ENCODE data around the gene GRID2IP. TPM values are rescaled to one million over a fixed set of nuclear protein-coding genes. Genes with fewer than 3 reads are reported as not detected.

GRID2IP gene
- total RNA-seq, 4 donors from 2014 or later: not detected

DNA sequence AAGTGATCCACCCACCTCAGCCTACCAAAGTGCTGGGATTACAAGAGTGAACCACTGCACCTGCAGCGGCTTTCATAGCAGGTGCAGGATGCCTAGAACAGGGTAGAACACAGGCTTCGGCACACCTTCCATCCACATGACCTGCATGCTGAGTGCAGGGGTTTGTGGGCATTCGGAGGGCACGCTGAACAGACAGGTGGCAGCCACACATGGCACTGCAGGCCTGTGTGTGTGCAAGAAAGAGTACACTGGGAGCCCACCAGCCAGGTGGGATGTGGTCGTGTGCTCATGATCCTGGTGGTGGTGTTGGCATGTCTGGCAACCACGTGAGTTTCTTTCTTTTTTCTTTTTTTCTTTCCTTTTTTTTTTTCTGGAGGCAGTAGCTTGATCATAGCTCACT lies 38.4 kb downstream of the GRID2IP start:
- Histone ChIP-seq H3K27ac (no peak overlapping the region), H3K4me3 (no peak overlapping the region), H3K9me3 (no peaks in the 10 kb centered on the region), H3K27me3 (no peaks in the 10 kb centered on the region), H3K4me1 (peaks cover 0 to 4% (median 0%) of the 10 kb centered on the region in 4 donors), H3K36me3 (no peaks in the 10 kb centered on the region)
- 83 to 92% methylated on average over 5 to 6 of the region's 6 CpGs for WGBS, 2 donors
- TF ChIP-seq, protein P1, sequence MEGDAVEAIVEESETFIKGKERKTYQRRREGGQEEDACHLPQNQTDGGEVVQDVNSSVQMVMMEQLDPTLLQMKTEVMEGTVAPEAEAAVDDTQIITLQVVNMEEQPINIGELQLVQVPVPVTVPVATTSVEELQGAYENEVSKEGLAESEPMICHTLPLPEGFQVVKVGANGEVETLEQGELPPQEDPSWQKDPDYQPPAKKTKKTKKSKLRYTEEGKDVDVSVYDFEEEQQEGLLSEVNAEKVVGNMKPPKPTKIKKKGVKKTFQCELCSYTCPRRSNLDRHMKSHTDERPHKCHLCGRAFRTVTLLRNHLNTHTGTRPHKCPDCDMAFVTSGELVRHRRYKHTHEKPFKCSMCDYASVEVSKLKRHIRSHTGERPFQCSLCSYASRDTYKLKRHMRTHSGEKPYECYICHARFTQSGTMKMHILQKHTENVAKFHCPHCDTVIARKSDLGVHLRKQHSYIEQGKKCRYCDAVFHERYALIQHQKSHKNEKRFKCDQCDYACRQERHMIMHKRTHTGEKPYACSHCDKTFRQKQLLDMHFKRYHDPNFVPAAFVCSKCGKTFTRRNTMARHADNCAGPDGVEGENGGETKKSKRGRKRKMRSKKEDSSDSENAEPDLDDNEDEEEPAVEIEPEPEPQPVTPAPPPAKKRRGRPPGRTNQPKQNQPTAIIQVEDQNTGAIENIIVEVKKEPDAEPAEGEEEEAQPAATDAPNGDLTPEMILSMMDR (IDR thresholded peaks at IDR 0.05): no peak
- no peak for TF ChIP-seq EP300 (IDR thresholded peaks at IDR 0.05)
- TF ChIP-seq POLR2A (IDR thresholded peaks at IDR 0.05): no peak
- DNase-seq (ENCODE audit: low spot score in 2 of 2): no peak

DNA sequence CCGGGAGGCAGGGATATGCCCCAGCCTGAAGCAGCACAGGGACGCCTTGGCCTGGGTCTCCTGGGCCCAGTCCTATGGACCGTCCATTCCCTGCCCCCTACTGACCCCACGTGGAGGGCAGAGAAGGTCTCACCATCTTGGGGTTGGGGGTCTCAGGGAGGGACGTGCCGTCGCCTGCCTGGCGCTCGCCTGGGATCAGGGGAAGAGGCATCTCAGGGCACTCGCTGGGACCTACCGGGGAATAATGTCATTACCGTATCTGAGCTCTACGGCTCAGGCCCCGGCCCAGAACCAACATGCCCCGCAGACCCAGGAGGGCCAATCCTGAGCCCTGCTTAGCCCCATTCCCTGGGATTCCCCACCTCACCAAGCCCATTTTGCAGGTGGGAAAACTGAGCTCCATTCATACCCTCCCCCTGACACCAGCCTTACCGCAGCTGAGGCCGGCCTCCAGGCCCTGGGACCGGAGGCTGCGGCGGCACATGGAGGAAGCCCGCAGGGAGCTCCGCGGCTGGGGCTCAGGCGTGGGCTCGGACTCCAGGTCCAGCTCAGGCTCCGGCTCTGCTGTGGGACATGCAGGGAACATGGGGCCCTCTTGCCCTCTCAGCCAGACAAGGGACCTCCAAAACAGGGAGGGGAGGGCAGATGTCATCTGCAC lies 40.7 kb downstream of the GRID2IP start:
- Histone ChIP-seq H3K27ac (no peak overlapping the region), H3K36me3 (no peaks in the 10 kb centered on the region), H3K4me1 (no peaks in the 10 kb centered on the region), H3K4me3 (no peak overlapping the region), H3K27me3 (no peaks in the 10 kb centered on the region), H3K9me3 (no peaks in the 10 kb centered on the region)
- 89 to 91% methylated on average over 19 to 25 of the region's 26 CpGs for WGBS, 2 donors
- TF ChIP-seq EP300 (IDR thresholded peaks at IDR 0.05): no peak
- no peak for TF ChIP-seq POLR2A (IDR thresholded peaks at IDR 0.05)
- TF ChIP-seq, protein P1 (IDR thresholded peaks at IDR 0.05): no peak
- DNase-seq (ENCODE audit: low spot score in 2 of 2): no peak

DNA sequence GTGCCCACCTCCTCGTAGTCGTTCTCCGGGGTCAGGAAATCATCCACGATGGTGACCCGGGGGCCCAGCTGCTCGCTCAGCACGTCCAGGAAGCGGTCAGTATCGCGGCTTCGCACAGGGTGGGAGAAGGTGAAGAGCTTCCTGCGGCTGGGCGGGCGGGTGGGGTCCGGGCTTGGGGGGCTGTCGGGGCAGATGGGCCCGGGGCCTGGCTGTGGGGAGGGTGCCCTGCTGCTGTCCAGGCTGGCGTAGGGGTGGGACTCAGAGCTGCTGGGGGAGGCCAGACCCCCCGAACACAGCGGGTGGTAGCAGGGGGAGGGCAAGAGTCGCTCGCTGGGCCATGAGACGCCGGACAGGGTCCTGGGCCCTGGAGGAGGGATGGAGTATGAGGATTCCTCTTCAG lies 42.3 kb downstream of the GRID2IP start:
- Histone ChIP-seq H3K9me3 (no peaks in the 10 kb centered on the region), H3K27me3 (no peaks in the 10 kb centered on the region), H3K27ac (no peak overlapping the region), H3K4me1 (peaks cover 0 to 9% (median 5%) of the 10 kb centered on the region in 4 donors), H3K4me3 (no peak overlapping the region), H3K36me3 (no peaks in the 10 kb centered on the region)
- DNase-seq (ENCODE audit: low spot score in 2 of 2): no peak
- TF ChIP-seq, protein P1 (IDR thresholded peaks at IDR 0.05): no peak
- TF ChIP-seq EP300 (IDR thresholded peaks at IDR 0.05): no peak
- TF ChIP-seq POLR2A (IDR thresholded peaks at IDR 0.05): no peak
- WGBS, 2 donors: 88% methylated on average over 17 to 20 of the region's 24 CpGs

DNA sequence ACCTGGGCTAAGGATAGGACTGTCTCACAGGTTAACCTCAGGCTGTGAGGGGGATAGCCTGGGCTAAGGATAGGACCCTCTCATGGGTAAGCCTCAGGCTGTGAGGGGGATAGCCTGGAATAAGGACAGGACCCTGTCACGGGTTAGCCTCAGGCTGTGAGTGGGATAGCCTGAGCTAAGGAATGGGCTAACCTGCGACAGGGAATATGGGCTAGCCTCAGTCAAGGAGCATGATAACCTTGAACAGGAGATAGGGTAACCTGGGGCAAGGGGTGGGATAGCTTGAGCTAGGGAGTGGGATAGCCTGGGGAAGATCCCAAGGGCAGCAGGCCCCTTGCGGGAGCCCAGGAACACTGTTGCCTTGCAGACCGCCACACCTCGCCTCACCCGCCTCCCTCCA lies 42.7 kb downstream of the GRID2IP start:
- TF ChIP-seq, protein P1 (IDR thresholded peaks at IDR 0.05): no peak
- TF ChIP-seq EP300 (IDR thresholded peaks at IDR 0.05) (no peak), POLR2A (IDR thresholded peaks at IDR 0.05) (no peak)
- no peak for DNase-seq (ENCODE audit: low spot score in 2 of 2)
- 94 to 99% methylated on average over 6 of the region's 6 CpGs for WGBS, 2 donors
- Histone ChIP-seq H3K36me3 (no peaks in the 10 kb centered on the region), H3K27me3 (no peaks in the 10 kb centered on the region), H3K4me1 (peaks cover 0 to 9% (median 5%) of the 10 kb centered on the region in 4 donors), H3K4me3 (no peak overlapping the region), H3K9me3 (no peaks in the 10 kb centered on the region), H3K27ac (no peak overlapping the region)

- no peaks in the 10 kb centered on the region for H3K36me3 ChIP-seq
These were observed 43.4 kb downstream of the GRID2IP start for GRCh38 chr7:6507906-6508305.

More at GRCh38 chr7:6507906-6508305, 43.4 kb downstream of the GRID2IP start:
- no peaks in the 10 kb centered on the region for H3K9me3 ChIP-seq
- DNase-seq (ENCODE audit: low spot score in 2 of 2): no peak
- TF ChIP-seq EP300 (IDR thresholded peaks at IDR 0.05) (no peak), POLR2A (IDR thresholded peaks at IDR 0.05) (no peak)
- TF ChIP-seq, protein P1 (IDR thresholded peaks at IDR 0.05): no peak
- no peaks in the 10 kb centered on the region for H3K27me3 ChIP-seq
- no peak overlapping the region for H3K4me3 ChIP-seq
- no peak overlapping the region for H3K27ac ChIP-seq
- peaks cover 0 to 15% (median 10%) of the 10 kb centered on the region in 4 donors for H3K4me1 ChIP-seq
- 77 to 83% methylated on average over 7 to 14 of the region's 16 CpGs for WGBS, 2 donors

Measured in tibial nerve (tissue), 4 donors.